Fibroblast of lung (primary cell): Measurements from ENCODE around the gene GRAP2. TPM values are rescaled to one million over a fixed set of nuclear protein-coding genes. Genes with fewer than 3 reads are reported as not detected.

Source experiments
- DNase-seq, 2 donors: peaks; one replicate each; pipeline versions ENCODE4 v3.0.0 to v3.0.0-alpha.2; 2010; ENCODE audit warnings: low read depth in 2 of 2
- H2AFZ ChIP-seq: 2 replicates; pipeline ENCODE4 v1.5.1; 2012; ENCODE audit warnings: low read length, control low read depth, inconsistent platforms
- H3K27ac ChIP-seq: 2 replicates; pipeline ENCODE4 v1.5.1; 2011; ENCODE audit warnings: low read length, control low read depth; ENCODE audit not compliant: insufficient read depth
- H3K27me3 ChIP-seq: 2 replicates; pipeline ENCODE4 v1.5.1; 2011; ENCODE audit warnings: mild to moderate bottlenecking, low read length; ENCODE audit not compliant: control insufficient read depth, insufficient read depth
- H3K36me3 ChIP-seq: 2 replicates; pipeline ENCODE4 v1.5.1; 2011; ENCODE audit warnings: low read length; ENCODE audit not compliant: control insufficient read depth, insufficient read depth
- H3K4me1 ChIP-seq: 2 replicates; pipeline ENCODE4 v1.5.1; 2011; ENCODE audit warnings: low read length; ENCODE audit not compliant: control insufficient read depth, insufficient read depth; ENCODE audit errors: extremely low read depth
- H3K4me2 ChIP-seq: 2 replicates; pipeline ENCODE4 v1.5.1; 2011; ENCODE audit warnings: low read length, control low read depth; ENCODE audit not compliant: insufficient read depth; ENCODE audit errors: extremely low read depth
- H3K4me3 ChIP-seq, 4 experiments: fragments of 200-600 bp in 1 of 4; sonication (generic) in 1 of 4; replicated peaks in 1 of 4; 2 replicates each; pipeline ENCODE4 v1.5.1; 2011 to 2016; ENCODE audit warnings: low read length in 4 of 4, low read depth in 3 of 4, mild to moderate bottlenecking in 3 of 4, control low read depth in 2 of 4, inconsistent platforms in 1 of 4, mixed read lengths in 1 of 4; ENCODE audit not compliant: insufficient read depth in 1 of 4; ENCODE audit errors: control extremely low read depth in 1 of 4
- H3K79me2 ChIP-seq: 2 replicates; pipeline ENCODE4 v1.5.1; 2012; ENCODE audit warnings: mild to moderate bottlenecking, low read length, inconsistent platforms; ENCODE audit not compliant: control insufficient read depth, insufficient read depth
- H3K9ac ChIP-seq: 2 replicates; pipeline ENCODE4 v1.5.1; 2011; ENCODE audit warnings: mild to moderate bottlenecking, low read length, control low read depth; ENCODE audit not compliant: insufficient read depth
- H3K9me3 ChIP-seq: 2 replicates; pipeline ENCODE4 v1.5.1; 2012; ENCODE audit warnings: low read depth, low read length; ENCODE audit not compliant: control insufficient read depth, insufficient read depth
- H4K20me1 ChIP-seq: 2 replicates; pipeline ENCODE4 v1.5.1; 2011; ENCODE audit warnings: low read length; ENCODE audit not compliant: control insufficient read depth, insufficient read depth; ENCODE audit errors: extremely low read depth
- CTCF ChIP-seq, 2 donors: IDR thresholded peaks in 1 of 2; conservative IDR thresholded peaks in 1 of 2; 1 replicate in 1 of 2; 2 replicates in 1 of 2; pipeline ENCODE4 v1.5.1; 2011 to 2012; ENCODE audit warnings: low read length in 2 of 2, control low read depth in 1 of 2, inconsistent platforms in 1 of 2, low read depth in 1 of 2, mild to moderate bottlenecking in 1 of 2
- EZH2 ChIP-seq: IDR thresholded peaks from 2 replicates; pipeline ENCODE4 v1.5.1; 2012; ENCODE audit warnings: low read length, control low read depth, mild to moderate bottlenecking; ENCODE audit errors: missing control alignments
- polyA plus RNA-seq, 2 donors: library from polyadenylated mRNA; depleted of rRNA in 1 of 2; stranded (reverse) in 1 of 2; unstranded in 1 of 2; fragments of >200 nt; gene quantifications; 2 replicates each; pipeline ENCODE4 v1.2.1, GENCODE V29; 2011 to 2012; ENCODE audit warnings: missing spikeins in 1 of 2
- total RNA-seq: library from RNA; depleted of rRNA; stranded (reverse); fragments of >200 nt; gene quantifications from 2 replicates; pipeline ENCODE4 v1.2.1, GENCODE V29; 2014

GRAP2 gene
- total and polyA plus RNA-seq, 2 donors (not counting 1 experiment from before 2014, with no cell fraction given), result not detected

GRCh38 chr22:39943337-39943736, 42.5 kb downstream of the GRAP2 start:
- H3K4me2 ChIP-seq, result no peak overlapping the region
- no peaks in the 10 kb centered on the region for H3K36me3 ChIP-seq
- no peaks in the 10 kb centered on the region for H3K79me2 ChIP-seq
- H4K20me1 ChIP-seq, result peaks cover 1% of the 10 kb centered on the region
- no peaks in the 10 kb centered on the region for H3K4me1 ChIP-seq
- TF ChIP-seq CTCF (conservative IDR thresholded peaks at IDR 0.05 in 1 of 2, IDR thresholded peaks at IDR 0.05 in 1 of 2; ENCODE audit: low read depth in 1 of 2, low read length in 2 of 2) (no peak), EZH2 (no peak)
- no peaks in the 10 kb centered on the region for H3K9me3 ChIP-seq
- no peak overlapping the region for H3K4me3 ChIP-seq
- H2AFZ ChIP-seq, result no peak overlapping the region
- no peaks in the 10 kb centered on the region for H3K27me3 ChIP-seq
- H3K27ac ChIP-seq, result no peak overlapping the region
- no peak for DNase-seq
- no peak overlapping the region for H3K9ac ChIP-seq

GRCh38 chr22:39943953-39944872, 43.3 kb downstream of the GRAP2 start:
- peaks cover 2% of the 10 kb centered on the region for H3K27me3 ChIP-seq
- H3K36me3 ChIP-seq, result no peaks in the 10 kb centered on the region
- TF ChIP-seq CTCF (conservative IDR thresholded peaks at IDR 0.05 in 1 of 2, IDR thresholded peaks at IDR 0.05 in 1 of 2; ENCODE audit: low read depth in 1 of 2, low read length in 2 of 2) (no peak), EZH2 (no peak)
- no peak overlapping the region for H3K4me2 ChIP-seq
- H3K9me3 ChIP-seq, result no peaks in the 10 kb centered on the region
- no peak overlapping the region for H3K9ac ChIP-seq
- H3K79me2 ChIP-seq, result no peaks in the 10 kb centered on the region
- peaks cover 1% of the 10 kb centered on the region for H4K20me1 ChIP-seq
- no peak overlapping the region for H3K4me3 ChIP-seq
- DNase-seq, result no peak
- H2AFZ ChIP-seq, result no peak overlapping the region
- no peaks in the 10 kb centered on the region for H3K4me1 ChIP-seq
- no peak overlapping the region for H3K27ac ChIP-seq

GRCh38 chr22:39946126-39946502, 45.2 kb downstream of the GRAP2 start:
- Histone ChIP-seq H3K9me3 (no peaks in the 10 kb centered on the region), H3K9ac (no peak overlapping the region), H4K20me1 (no peaks in the 10 kb centered on the region), H3K79me2 (no peaks in the 10 kb centered on the region), H3K27ac (no peak overlapping the region), H3K27me3 (peaks cover 2% of the 10 kb centered on the region), H3K36me3 (no peaks in the 10 kb centered on the region), H3K4me3 (no peak overlapping the region), H2AFZ (no peak overlapping the region), H3K4me2 (no peak overlapping the region), H3K4me1 (no peaks in the 10 kb centered on the region)
- no peak for DNase-seq
- TF ChIP-seq CTCF (conservative IDR thresholded peaks at IDR 0.05 in 1 of 2, IDR thresholded peaks at IDR 0.05 in 1 of 2; ENCODE audit: low read depth in 1 of 2, low read length in 2 of 2) (no peak), EZH2 (no peak)
